CD14-positive monocyte (primary cell): Measurements from ENCODE around the gene ZNF35. TPM values are rescaled to one million over a fixed set of nuclear protein-coding genes. Genes with fewer than 3 reads are reported as not detected.

Source experiments
- DNase-seq, 3 donors: peaks; one replicate each; pipeline ENCODE4 v3.0.0-alpha.2; 2011 to 2022
- H2AFZ ChIP-seq: 2 replicates; pipeline ENCODE4 v1.6.0; 2012; ENCODE audit warnings: mild to moderate bottlenecking, low read depth, low read length, inconsistent platforms; ENCODE audit not compliant: insufficient read depth, poor library complexity, severe bottlenecking
- H3K27ac ChIP-seq, 2 donors: 1 replicate in 1 of 2; 2 replicates in 1 of 2; pipeline ENCODE4 v1.5.1; 2012 to 2013; ENCODE audit warnings: low read length in 2 of 2, control low read depth in 1 of 2, inconsistent platforms in 1 of 2, low read depth in 1 of 2, mild to moderate bottlenecking in 1 of 2
- H3K27me3 ChIP-seq, 2 donors: one replicate each; pipeline versions ENCODE4 v1.6.0 to v1.6.1; 2011 to 2013; ENCODE audit warnings: low read length in 2 of 2; ENCODE audit not compliant: control insufficient read depth in 2 of 2, insufficient read depth in 2 of 2
- H3K36me3 ChIP-seq, 2 donors: replicated peaks in 1 of 2; 1 replicate in 1 of 2; 2 replicates in 1 of 2; pipeline versions ENCODE4 v1.5.1 to v1.6.1; 2012 to 2013; ENCODE audit warnings: low read length in 2 of 2, control low read depth in 1 of 2, inconsistent platforms in 1 of 2, mild to moderate bottlenecking in 1 of 2; ENCODE audit not compliant: insufficient read depth in 2 of 2, control insufficient read depth in 1 of 2
- H3K4me1 ChIP-seq, 2 donors: 1 replicate in 1 of 2; 2 replicates in 1 of 2; pipeline versions ENCODE4 v1.5.1 to v1.6.1; 2012 to 2013; ENCODE audit warnings: low read length in 2 of 2, control low read depth in 1 of 2, inconsistent platforms in 1 of 2, mild to moderate bottlenecking in 1 of 2, moderate library complexity in 1 of 2; ENCODE audit not compliant: insufficient read depth in 2 of 2, control insufficient read depth in 1 of 2
- H3K4me2 ChIP-seq: replicated peaks from 2 replicates; pipeline ENCODE3; 2012; ENCODE audit warnings: low read length, moderate library complexity, mild to moderate bottlenecking; ENCODE audit not compliant: poor library complexity, severe bottlenecking; ENCODE audit errors: extremely low read depth
- H3K4me3 ChIP-seq, 3 experiments: fragments of 200-600 bp in 1 of 3; sonication (generic) in 1 of 3; replicated peaks in 1 of 3; 1 replicate in 2 of 3; 2 replicates in 1 of 3; pipeline ENCODE4 v1.5.1; 2011 to 2013; ENCODE audit warnings: low read length in 3 of 3, mild to moderate bottlenecking in 3 of 3, control low read depth in 2 of 3, low read depth in 2 of 3, inconsistent platforms in 1 of 3, moderate library complexity in 1 of 3
- H3K79me2 ChIP-seq: 2 replicates; pipeline ENCODE4 v1.6.0; 2012; ENCODE audit warnings: mild to moderate bottlenecking, control low read depth, inconsistent platforms, low read length, moderate library complexity; ENCODE audit not compliant: insufficient read depth
- H3K9ac ChIP-seq: 2 replicates; pipeline ENCODE4 v1.6.0; 2017; ENCODE audit warnings: low read length, mild to moderate bottlenecking; ENCODE audit not compliant: insufficient read depth, poor library complexity, severe bottlenecking
- H3K9me3 ChIP-seq, 2 donors: replicated peaks in 1 of 2; 1 replicate in 1 of 2; 2 replicates in 1 of 2; pipeline versions ENCODE4 v1.5.1 to v1.6.1; 2012 to 2013; ENCODE audit warnings: low read length in 2 of 2, control low read depth in 1 of 2; ENCODE audit not compliant: control insufficient read depth in 1 of 2, insufficient read depth in 1 of 2
- H4K20me1 ChIP-seq: 2 replicates; pipeline ENCODE4 v1.6.0; 2012; ENCODE audit warnings: mild to moderate bottlenecking, low read length, control low read depth, moderate library complexity; ENCODE audit not compliant: insufficient read depth
- H3K27ac Mint-ChIP-seq, 7 donors: one replicate each; pipeline ENCODE4 v1.8.0; 2020; ENCODE audit warnings: mild to moderate bottlenecking in 7 of 7, mixed read lengths in 7 of 7, moderate library complexity in 6 of 7, inconsistent platforms in 2 of 7
- H3K27me3 Mint-ChIP-seq, 3 donors: one replicate each; pipeline ENCODE4 v1.8.0; 2021 to 2022; ENCODE audit warnings: low read depth in 3 of 3, mild to moderate bottlenecking in 3 of 3, mixed read lengths in 3 of 3, moderate library complexity in 3 of 3, inconsistent platforms in 1 of 3
- H3K36me3 Mint-ChIP-seq, 2 donors: one replicate each; pipeline ENCODE4 v1.8.0; 2020; ENCODE audit warnings: mixed read lengths in 2 of 2, inconsistent platforms in 1 of 2, mild to moderate bottlenecking in 1 of 2
- H3K4me1 Mint-ChIP-seq: one replicate; pipeline ENCODE4 v1.8.0; 2020; ENCODE audit warnings: mild to moderate bottlenecking, mixed read lengths
- H3K4me3 Mint-ChIP-seq, 2 donors: one replicate each; pipeline ENCODE4 v1.8.0; 2020; ENCODE audit warnings: mild to moderate bottlenecking in 2 of 2, mixed read lengths in 2 of 2, moderate library complexity in 1 of 2
- H3K9me3 Mint-ChIP-seq, 7 donors: one replicate each; pipeline ENCODE4 v1.8.0; 2020 to 2022; ENCODE audit warnings: mixed read lengths in 7 of 7, mild to moderate bottlenecking in 6 of 7, moderate library complexity in 6 of 7, inconsistent platforms in 2 of 7
- CTCF ChIP-seq: fragments of 200-600 bp; IDR thresholded peaks from one replicate; pipeline ENCODE4 v1.8.0; 2022; ENCODE audit warnings: antibody characterized with exemption, mild to moderate bottlenecking
- WGBS: methylation state at CpG from one replicate; pipeline ENCODE4 v1.1.5; 2013; ENCODE audit warnings: missing lambda C conversion rate; ENCODE audit not compliant: insufficient coverage; 5-methylcytosine and 5-hydroxymethylcytosine counted together
- intact Hi-C, 2 donors: fragments of 100-400 bp; cut with micrococcal nuclease; formaldehyde crosslinking; loops; one replicate each; pipeline versions ENCODE4 v1.15.0 to v1.15.1; 2023
- polyA plus RNA-seq, 3 donors: library from polyadenylated mRNA; depleted of rRNA in 1 of 3; unstranded in 2 of 3; stranded (reverse) in 1 of 3; fragments of 300-500 nt in 2 of 3; fragments of >200 nt in 1 of 3; fragmentation: Illumina TruSeq in 2 of 3; gene quantifications; 1 replicate in 2 of 3; 2 replicates in 1 of 3; pipeline ENCODE4 v1.2.3, GENCODE V29; 2012 to 2021

The ZNF35 gene
- polyA plus RNA-seq, 3 donors: 1.2 to 2.5 (median 2.5) TPM

DNA sequence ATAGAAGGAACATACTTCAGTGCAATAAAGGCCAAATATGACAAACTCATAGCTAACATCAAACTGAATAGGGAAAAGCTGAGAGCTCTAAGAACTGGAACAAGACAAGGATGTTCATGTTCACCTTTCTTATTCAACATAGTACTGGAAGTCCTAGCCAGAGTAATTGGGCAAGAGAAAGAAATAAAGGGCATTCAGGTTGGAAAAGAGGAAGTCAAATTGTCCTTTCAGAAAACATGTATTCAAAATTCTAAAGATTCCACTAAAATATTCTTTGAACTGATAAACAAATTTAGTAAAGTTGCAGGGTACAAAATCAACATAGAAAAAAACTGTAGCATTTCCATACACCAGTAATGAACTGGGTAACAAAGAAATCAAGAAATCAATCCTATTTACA, 35.9 kb upstream of the ZNF35 start:
- H4K20me1 ChIP-seq: no peaks in the 10 kb centered on the region
- Mint-ChIP-seq H3K9me3 (peaks cover 22 to 47% (median 41%) of the 10 kb centered on the region in 7 donors), H3K4me3 (no peak overlapping the region), H3K27me3 (peaks cover 0 to 2% (median 0%) of the 10 kb centered on the region in 3 donors), H3K4me1 (no peaks in the 10 kb centered on the region), H3K36me3 (peaks cover 0 to 2% of the 10 kb centered on the region in 2 donors), H3K27ac (no peak overlapping the region)
- H3K9ac ChIP-seq: no peak overlapping the region
- no peaks in the 10 kb centered on the region for H3K4me1 ChIP-seq
- H3K27me3 ChIP-seq: no peaks in the 10 kb centered on the region
- no peak overlapping the region for H2AFZ ChIP-seq
- H3K27ac ChIP-seq: no peak overlapping the region
- intact Hi-C loops: no loop called here
- no peaks in the 10 kb centered on the region for H3K79me2 ChIP-seq
- peaks cover 21 to 26% of the 10 kb centered on the region in 2 donors for H3K9me3 ChIP-seq
- H3K4me2 ChIP-seq: no peak overlapping the region
- no peak overlapping the region for H3K4me3 ChIP-seq
- no peak for TF ChIP-seq CTCF
- no peak for DNase-seq
- H3K36me3 ChIP-seq: no peaks in the 10 kb centered on the region

GRCh38 chr3:44624749-44625480, 23.6 kb upstream of the ZNF35 start, which contains the start of gene ZNF197:
ZNF197 (plus strand) TSS chr3:44625036; CDS start chr3:44629155, 4,119 bp downstream.
- peak within 1 kb of the TSS; percentile 41 to 80 for H3K27ac ChIP-seq
- H3K4me2 ChIP-seq: peak within 1 kb of the TSS; percentile 80
- peaks cover 11 to 20% of the 10 kb centered on the region in 2 donors for H3K36me3 Mint-ChIP-seq
- H3K27ac Mint-ChIP-seq: peak within 1 kb of the TSS; percentile 60 to 83 (median 78)
- TF ChIP-seq CTCF: no peak
- peaks cover 6 to 10% of the 10 kb centered on the region in 2 donors for H3K4me1 ChIP-seq
- peaks cover 2 to 3% (median 2%) of the 10 kb centered on the region in 3 donors for H3K27me3 Mint-ChIP-seq
- DNase-seq: peak; percentile 25 to 54 (median 42)
- H4K20me1 ChIP-seq: no peaks in the 10 kb centered on the region
- H3K27me3 ChIP-seq: no peaks in the 10 kb centered on the region
- H3K4me3 ChIP-seq: peak within 1 kb of the TSS; percentile 51 to 85 (median 82)
- WGBS: under 1% methylated on average over 46 of the region's 47 CpGs
- peaks cover 4 to 12% of the 10 kb centered on the region in 2 donors for H3K36me3 ChIP-seq
- H2AFZ ChIP-seq: peak within 1 kb of the TSS; percentile 84
- H3K9ac ChIP-seq: peak within 1 kb of the TSS; percentile 82
- H3K9me3 ChIP-seq: no peaks in the 10 kb centered on the region
- H3K79me2 ChIP-seq: peaks cover 23% of the 10 kb centered on the region
- peak within 1 kb of the TSS; percentile 85 to 93 for H3K4me3 Mint-ChIP-seq
- peaks cover 18% of the 10 kb centered on the region for H3K4me1 Mint-ChIP-seq
- H3K9me3 Mint-ChIP-seq: peaks cover 3 to 18% (median 7%) of the 10 kb centered on the region in 7 donors
- intact Hi-C loops: no loop called here
